Lower leg skin (tissue), 3 donors: Measurements from ENCODE around the gene SCAMP4.

Experiments used
- CTCF ChIP-seq, 3 donors: fragments of 450-650 bp; IDR thresholded peaks; one replicate each; pipeline ENCODE4 v1.5.1; 2016; ENCODE audit warnings: antibody characterized with exemption in 3 of 3, mild to moderate bottlenecking in 3 of 3, moderate library complexity in 2 of 3
- POLR2A ChIP-seq, 2 donors: fragments of 450-650 bp; IDR thresholded peaks; one replicate each; pipeline ENCODE4 v1.6.1; 2016 to 2017; ENCODE audit warnings: antibody characterized with exemption in 2 of 2, mild to moderate bottlenecking in 1 of 2, moderate library complexity in 1 of 2

GRCh38 chr19:1970003-1970805 is 65.0 kb downstream of the SCAMP4 start:
- no peak for TF ChIP-seq POLR2A (IDR thresholded peaks at IDR 0.05)
- no peak for TF ChIP-seq CTCF (IDR thresholded peaks at IDR 0.05)
